ENCODE results near the gene ASCL4.

The ASCL4 gene

DNA sequence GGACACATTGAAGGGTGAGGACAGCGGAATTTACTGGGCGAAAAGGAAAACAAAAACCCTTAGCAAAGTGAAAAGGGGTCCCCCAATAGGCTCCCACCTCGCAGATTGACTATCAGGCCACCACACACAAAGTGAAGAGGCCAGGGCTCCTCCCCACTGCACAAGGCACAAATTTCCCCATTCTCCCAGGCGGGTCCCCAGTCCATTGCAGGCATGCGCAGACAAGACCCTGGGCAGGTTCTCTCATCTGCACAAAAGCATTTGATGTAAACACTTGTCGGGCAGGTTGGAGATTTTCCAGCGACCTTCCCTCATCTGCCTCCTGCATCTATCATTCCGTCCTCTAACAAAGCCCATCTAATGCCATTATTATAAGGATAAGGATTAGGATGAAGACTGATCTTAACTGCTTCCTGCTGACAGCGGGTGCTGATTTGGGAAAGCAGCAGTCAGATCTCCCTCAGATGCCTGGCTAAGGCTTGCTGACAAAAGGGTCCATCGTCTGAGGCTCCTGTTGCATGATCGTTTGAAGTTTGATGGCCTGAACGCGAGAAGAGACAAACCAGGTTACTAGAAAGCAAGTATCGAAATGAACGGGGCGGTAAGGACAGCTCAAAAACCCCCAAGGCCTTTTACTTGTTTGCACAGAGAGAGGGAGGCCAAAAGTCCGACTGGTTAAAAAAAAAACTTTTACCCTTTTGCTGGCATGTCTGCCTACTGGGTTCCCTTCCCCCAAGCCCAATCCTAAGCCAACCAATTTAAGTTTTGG lies 14.4 kb downstream of the ASCL4 start:
- H3K4me3 ChIP-seq (replicated peaks; ENCODE audit: low read depth, low read length), result no peak overlapping the region
- TF ChIP-seq, protein P1, sequence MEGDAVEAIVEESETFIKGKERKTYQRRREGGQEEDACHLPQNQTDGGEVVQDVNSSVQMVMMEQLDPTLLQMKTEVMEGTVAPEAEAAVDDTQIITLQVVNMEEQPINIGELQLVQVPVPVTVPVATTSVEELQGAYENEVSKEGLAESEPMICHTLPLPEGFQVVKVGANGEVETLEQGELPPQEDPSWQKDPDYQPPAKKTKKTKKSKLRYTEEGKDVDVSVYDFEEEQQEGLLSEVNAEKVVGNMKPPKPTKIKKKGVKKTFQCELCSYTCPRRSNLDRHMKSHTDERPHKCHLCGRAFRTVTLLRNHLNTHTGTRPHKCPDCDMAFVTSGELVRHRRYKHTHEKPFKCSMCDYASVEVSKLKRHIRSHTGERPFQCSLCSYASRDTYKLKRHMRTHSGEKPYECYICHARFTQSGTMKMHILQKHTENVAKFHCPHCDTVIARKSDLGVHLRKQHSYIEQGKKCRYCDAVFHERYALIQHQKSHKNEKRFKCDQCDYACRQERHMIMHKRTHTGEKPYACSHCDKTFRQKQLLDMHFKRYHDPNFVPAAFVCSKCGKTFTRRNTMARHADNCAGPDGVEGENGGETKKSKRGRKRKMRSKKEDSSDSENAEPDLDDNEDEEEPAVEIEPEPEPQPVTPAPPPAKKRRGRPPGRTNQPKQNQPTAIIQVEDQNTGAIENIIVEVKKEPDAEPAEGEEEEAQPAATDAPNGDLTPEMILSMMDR (IDR thresholded peaks at IDR 0.05; ENCODE audit: low read length, missing control alignments), result no peak
- DNase-seq (ENCODE audit: low read depth), result no peak

DNA sequence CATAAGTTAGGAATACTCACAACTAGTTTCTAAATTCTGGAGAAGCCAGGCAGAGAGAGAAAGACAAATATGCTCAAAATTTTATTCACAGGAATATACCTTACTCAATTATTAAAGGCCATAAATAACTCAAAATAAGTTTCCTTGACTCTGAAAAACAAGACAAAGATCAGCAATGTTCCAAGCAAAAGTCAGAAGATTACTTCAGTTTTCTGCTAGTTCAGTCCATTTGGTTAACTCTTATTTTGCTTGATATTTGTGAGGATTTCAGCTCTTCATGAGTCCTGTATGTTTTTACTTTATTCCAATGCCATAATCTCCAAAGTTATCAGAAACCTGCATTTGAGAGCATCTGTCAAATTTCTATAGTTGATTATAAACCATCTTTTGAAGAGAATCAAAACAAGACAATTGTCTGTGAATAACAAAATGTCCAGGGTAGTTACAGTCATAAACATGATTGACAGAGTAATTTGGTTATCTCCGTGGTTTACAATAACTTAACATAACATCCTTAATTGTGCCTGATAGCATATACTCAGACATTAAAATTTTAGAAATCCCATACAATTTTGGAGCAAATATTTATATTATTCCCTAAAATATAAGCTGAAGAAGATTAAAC lies 17.1 kb downstream of the ASCL4 start:
- no peak overlapping the region for H3K4me3 ChIP-seq (replicated peaks; ENCODE audit: low read depth, low read length)
- TF ChIP-seq, protein P1 (IDR thresholded peaks at IDR 0.05; ENCODE audit: low read length, missing control alignments), result no peak
- DNase-seq (ENCODE audit: low read depth), result no peak

DNA sequence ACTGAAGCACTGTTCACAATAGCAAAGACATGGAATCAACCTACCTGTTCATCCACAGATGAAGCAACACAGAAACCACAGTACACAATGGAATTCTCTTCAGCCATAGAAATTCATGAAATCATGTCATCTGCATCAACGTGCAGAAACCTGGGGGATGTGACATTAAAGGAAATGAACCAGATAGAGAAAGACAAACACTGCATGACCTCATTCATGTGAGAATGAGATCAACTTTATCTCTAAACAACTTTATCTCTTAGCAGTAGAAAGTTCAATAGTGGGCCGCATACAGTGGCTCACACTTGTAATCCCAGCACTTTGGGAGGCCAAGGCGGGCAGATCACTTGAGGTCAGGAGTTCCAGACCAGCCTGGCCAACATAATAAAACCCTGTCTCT lies 19.9 kb downstream of the ASCL4 start:
- H3K4me3 ChIP-seq (replicated peaks; ENCODE audit: low read depth, low read length), result no peak overlapping the region
- TF ChIP-seq, protein P1 (IDR thresholded peaks at IDR 0.05; ENCODE audit: low read length, missing control alignments), result no peak
- DNase-seq (ENCODE audit: low read depth), result no peak

DNA sequence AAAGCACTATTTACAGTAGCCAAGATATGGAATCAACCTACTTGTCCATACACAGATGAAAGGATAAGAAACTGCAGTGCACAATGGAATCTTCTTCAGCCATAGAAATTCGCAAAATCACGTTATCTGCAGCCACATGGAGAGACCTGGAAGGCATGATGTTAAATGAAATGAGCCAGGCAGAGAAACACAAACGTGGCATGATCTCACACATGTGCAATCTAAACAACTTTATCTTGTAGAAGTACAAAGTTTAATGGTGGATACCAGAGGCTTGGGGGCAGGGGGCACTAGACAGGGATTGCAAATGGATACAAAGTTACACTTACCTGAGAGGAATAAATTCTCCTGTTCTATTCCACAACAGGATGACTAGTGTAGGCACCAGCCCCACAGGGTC lies 24.1 kb downstream of the ASCL4 start:
- TF ChIP-seq, protein P1 (IDR thresholded peaks at IDR 0.05; ENCODE audit: low read length, missing control alignments), result no peak
- no peak overlapping the region for H3K4me3 ChIP-seq (replicated peaks; ENCODE audit: low read depth, low read length)
- no peak for DNase-seq (ENCODE audit: low read depth)

DNA sequence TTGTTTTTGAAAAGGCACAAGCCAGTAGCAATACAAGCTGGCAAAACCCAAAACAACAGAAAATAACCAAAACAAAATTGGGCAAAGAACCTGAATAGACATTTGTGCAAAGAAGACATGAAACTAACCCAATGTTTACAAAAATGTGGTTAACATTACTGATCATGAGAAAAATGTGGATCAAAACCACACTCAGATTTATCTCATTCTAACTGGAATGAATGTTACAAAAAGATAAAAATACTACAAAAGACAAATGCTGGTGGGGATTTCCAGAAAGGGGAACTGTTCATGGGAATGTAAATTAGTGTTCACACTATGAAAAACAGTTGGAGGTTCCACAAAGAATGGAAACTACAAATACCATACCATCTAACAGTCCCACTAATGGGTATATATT lies 26.6 kb downstream of the ASCL4 start:
- TF ChIP-seq, protein P1 (IDR thresholded peaks at IDR 0.05; ENCODE audit: low read length, missing control alignments), result no peak
- peak; percentile 14 for DNase-seq (ENCODE audit: low read depth)
- no peak overlapping the region for H3K4me3 ChIP-seq (replicated peaks; ENCODE audit: low read depth, low read length)

DNA sequence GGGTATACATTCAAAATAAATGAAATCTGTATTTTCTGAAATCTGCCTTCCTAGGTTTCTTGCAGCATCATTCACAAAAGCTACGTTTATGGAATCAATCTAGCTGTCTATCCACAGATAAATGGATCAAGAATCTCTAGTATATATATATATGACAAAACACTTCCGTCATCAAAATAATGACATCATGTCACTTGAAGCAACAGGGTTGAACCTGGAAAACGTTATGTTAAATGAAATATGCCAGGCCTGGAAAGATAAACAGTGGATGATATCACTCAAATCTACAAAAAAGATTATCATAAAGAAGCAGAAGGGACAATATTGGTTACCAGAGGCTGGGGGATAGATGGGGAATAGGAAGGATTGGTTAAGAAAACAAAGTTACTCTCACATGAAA lies 28.6 kb downstream of the ASCL4 start:
- DNase-seq (ENCODE audit: low read depth), result no peak
- TF ChIP-seq, protein P1 (IDR thresholded peaks at IDR 0.05; ENCODE audit: low read length, missing control alignments), result no peak
- H3K4me3 ChIP-seq (replicated peaks; ENCODE audit: low read depth, low read length), result no peak overlapping the region
